Breast epithelium (tissue), 4 donors: Measurements from ENCODE around the gene TMIGD3. TPM values are rescaled to one million over a fixed set of nuclear protein-coding genes. Genes with fewer than 3 reads are reported as not detected.
"Not testable (repeated sequence)": the region's sequence is repeated elsewhere in the genome, so short reads cannot be mapped to it uniquely, and the experiment has no call there.

Experiments used
- DNase-seq, 2 donors: peaks; one replicate each; pipeline ENCODE4 v3.0.0-alpha.2; 2019; ENCODE audit warnings: low spot score in 2 of 2
- H3K27ac ChIP-seq, 2 donors: fragments of 200-600 bp; sonication (generic) in 1 of 2; one replicate each; pipeline ENCODE4 v1.5.1; 2016 to 2019; ENCODE audit warnings: mild to moderate bottlenecking in 1 of 2
- H3K27me3 ChIP-seq, 2 donors: fragments of 200-600 bp; sonication (generic) in 1 of 2; one replicate each; pipeline versions ENCODE4 v1.5.1 to v1.6.0; 2017 to 2019; ENCODE audit warnings: control low read depth in 1 of 2, mild to moderate bottlenecking in 1 of 2
- H3K36me3 ChIP-seq: fragments of 200-600 bp; one replicate; pipeline ENCODE4 v1.5.1; 2019
- H3K4me1 ChIP-seq, 2 donors: fragments of 200-600 bp; sonication (generic); one replicate each; pipeline ENCODE4 v1.5.1; 2016 to 2019; ENCODE audit warnings: control low read depth in 1 of 2
- H3K4me3 ChIP-seq, 3 donors: fragments of 200-600 bp; sonication (generic); 1 replicate in 2 of 3; 2 replicates in 1 of 3; pipeline ENCODE4 v1.5.1; 2016 to 2019; ENCODE audit warnings: mild to moderate bottlenecking in 3 of 3, moderate library complexity in 2 of 3
- H3K9me3 ChIP-seq, 2 donors: fragments of 200-600 bp; sonication (generic) in 1 of 2; one replicate each; pipeline ENCODE4 v1.5.1; 2016 to 2019; ENCODE audit warnings: control low read depth in 1 of 2
- POLR2A ChIP-seq: fragments of 450-650 bp; IDR thresholded peaks from one replicate; pipeline ENCODE4 v1.6.1; 2016; ENCODE audit warnings: antibody characterized with exemption, mild to moderate bottlenecking, moderate library complexity
- POLR2AphosphoS5 ChIP-seq, 3 donors: sonication (generic); formaldehyde crosslinking; IDR thresholded peaks; one replicate each; pipeline ENCODE4 v1.6.1; 2017; ENCODE audit warnings: antibody characterized with exemption in 3 of 3
- intact Hi-C: fragments of 100-400 bp; cut with DNase I; formaldehyde crosslinking; loops from one replicate; pipeline ENCODE4 v1.15.1; 2023; ENCODE audit warnings: low total_unique reads
- total RNA-seq, 3 donors: library from RNA; depleted of rRNA; stranded (reverse); fragments of >200 nt; gene quantifications; one replicate each; pipeline ENCODE4 v1.1.0, GENCODE V29; 2016
- TF ChIP-seq, protein P1 (sequence below), 3 donors: fragments of 450-650 bp; IDR thresholded peaks; one replicate each; pipeline ENCODE4 v1.5.1; 2016 to 2017; ENCODE audit warnings: antibody characterized with exemption in 3 of 3, mild to moderate bottlenecking in 3 of 3, moderate library complexity in 3 of 3

Gene TMIGD3
- 10 to 100 TPM in 1 of 3 donors, 1 to 10 TPM in 2; 5.9 to 14.6 (median 10.0) TPM for total RNA-seq

- H3K27ac ChIP-seq: peak within 1 kb of the TSS in 1 of 2 donors; percentile 25
- no peaks in the 10 kb centered on the region for H3K27me3 ChIP-seq
- no peaks in the 10 kb centered on the region for H3K9me3 ChIP-seq
- no peak for TF ChIP-seq POLR2AphosphoS5 (IDR thresholded peaks at IDR 0.05)
- no peak for TF ChIP-seq POLR2A
- TF ChIP-seq, protein P1, sequence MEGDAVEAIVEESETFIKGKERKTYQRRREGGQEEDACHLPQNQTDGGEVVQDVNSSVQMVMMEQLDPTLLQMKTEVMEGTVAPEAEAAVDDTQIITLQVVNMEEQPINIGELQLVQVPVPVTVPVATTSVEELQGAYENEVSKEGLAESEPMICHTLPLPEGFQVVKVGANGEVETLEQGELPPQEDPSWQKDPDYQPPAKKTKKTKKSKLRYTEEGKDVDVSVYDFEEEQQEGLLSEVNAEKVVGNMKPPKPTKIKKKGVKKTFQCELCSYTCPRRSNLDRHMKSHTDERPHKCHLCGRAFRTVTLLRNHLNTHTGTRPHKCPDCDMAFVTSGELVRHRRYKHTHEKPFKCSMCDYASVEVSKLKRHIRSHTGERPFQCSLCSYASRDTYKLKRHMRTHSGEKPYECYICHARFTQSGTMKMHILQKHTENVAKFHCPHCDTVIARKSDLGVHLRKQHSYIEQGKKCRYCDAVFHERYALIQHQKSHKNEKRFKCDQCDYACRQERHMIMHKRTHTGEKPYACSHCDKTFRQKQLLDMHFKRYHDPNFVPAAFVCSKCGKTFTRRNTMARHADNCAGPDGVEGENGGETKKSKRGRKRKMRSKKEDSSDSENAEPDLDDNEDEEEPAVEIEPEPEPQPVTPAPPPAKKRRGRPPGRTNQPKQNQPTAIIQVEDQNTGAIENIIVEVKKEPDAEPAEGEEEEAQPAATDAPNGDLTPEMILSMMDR (IDR thresholded peaks at IDR 0.05): no peak
- peaks cover 0 to 5% of the 10 kb centered on the region in 2 donors for H3K4me1 ChIP-seq
- DNase-seq: no peak
- H3K4me3 ChIP-seq: peak within 1 kb of the TSS in 2 of 3 donors; percentile 1 to 18
- intact Hi-C loops: no loop called here
- no peaks in the 10 kb centered on the region for H3K36me3 ChIP-seq
Measured at GRCh38 chr1:111503585-111504060, at the start of gene TMIGD3, which contains the start of gene ADORA3. TMIGD3 (minus strand) TSS chr1:111503633; CDS start chr1:111503354, 279 bp downstream. ADORA3 (minus strand) TSS chr1:111503633; CDS start chr1:111503354, 279 bp downstream.

GRCh38 chr1:111553196-111553595, 49.8 kb upstream of the TMIGD3 start:
- intact Hi-C loops: no loop called here
- DNase-seq: no peak
- TF ChIP-seq, protein P1 (IDR thresholded peaks at IDR 0.05): no peak
- TF ChIP-seq POLR2A: no peak
- TF ChIP-seq POLR2AphosphoS5 (IDR thresholded peaks at IDR 0.05): no peak
- H3K4me1 ChIP-seq: no peaks in the 10 kb centered on the region
- H3K27me3 ChIP-seq: no peaks in the 10 kb centered on the region
- no peak overlapping the region for H3K4me3 ChIP-seq
- no peaks in the 10 kb centered on the region for H3K9me3 ChIP-seq
- no peaks in the 10 kb centered on the region for H3K36me3 ChIP-seq
- no peak overlapping the region for H3K27ac ChIP-seq

- H3K27me3 ChIP-seq: no peaks in the 10 kb centered on the region
- H3K9me3 ChIP-seq: no peaks in the 10 kb centered on the region
- no peak for DNase-seq
- TF ChIP-seq, protein P1 (IDR thresholded peaks at IDR 0.05): no peak
- no peak for TF ChIP-seq POLR2AphosphoS5 (IDR thresholded peaks at IDR 0.05)
- TF ChIP-seq POLR2A: no peak
- H3K36me3 ChIP-seq: no peaks in the 10 kb centered on the region
- intact Hi-C loops: no loop called here
- no peaks in the 10 kb centered on the region for H3K4me1 ChIP-seq
- no peak overlapping the region for H3K27ac ChIP-seq
- no peak overlapping the region for H3K4me3 ChIP-seq
Measured at GRCh38 chr1:111552587-111552986, 49.2 kb upstream of the TMIGD3 start.

DNA sequence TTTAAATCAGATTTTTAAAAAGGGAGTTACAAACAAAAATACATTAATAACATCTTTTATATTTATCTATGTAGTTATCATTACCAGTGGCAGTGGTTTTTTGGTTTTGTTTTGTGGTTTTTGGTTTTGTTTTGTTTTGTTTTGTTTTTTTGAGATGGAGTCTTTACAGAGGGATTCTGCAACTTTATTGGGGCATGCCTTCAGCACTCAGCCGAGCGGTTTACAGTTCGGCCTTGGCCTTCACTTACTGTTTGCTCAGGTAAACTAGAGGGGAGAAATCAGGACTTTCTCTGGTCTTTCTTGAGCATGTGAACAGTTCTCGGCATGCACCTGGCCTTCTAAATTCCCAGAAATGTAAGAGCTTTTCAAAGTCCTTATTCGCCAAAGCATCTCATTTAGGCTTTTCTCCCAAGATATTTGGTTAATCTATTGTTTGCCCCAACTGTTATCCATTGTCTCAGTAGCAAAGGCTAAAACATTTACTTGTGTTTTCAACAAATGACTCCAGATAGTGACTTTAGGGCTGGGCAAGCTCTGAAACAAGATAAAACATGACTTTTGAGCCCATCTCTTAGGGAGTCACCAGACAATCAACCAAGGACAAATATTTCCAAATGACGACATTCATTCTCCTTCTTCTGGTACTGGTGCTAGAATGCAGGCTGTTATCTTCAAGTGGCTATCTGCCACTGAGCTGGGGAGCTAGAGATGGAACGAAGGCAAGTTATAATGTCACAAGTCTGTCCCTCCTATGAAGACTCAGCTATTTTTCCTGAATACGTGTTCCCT, 48.4 kb upstream of the TMIGD3 start:
- Histone ChIP-seq H3K4me3 (no peak overlapping the region), H3K36me3 (no peaks in the 10 kb centered on the region), H3K27me3 (no peaks in the 10 kb centered on the region), H3K4me1 (no peaks in the 10 kb centered on the region), H3K27ac (no peak overlapping the region), H3K9me3 (no peaks in the 10 kb centered on the region)
- intact Hi-C loops: no loop called here
- no peak for DNase-seq
- TF ChIP-seq POLR2A: no peak

GRCh38 chr1:111547786-111548185, 44.4 kb upstream of the TMIGD3 start:
- H3K9me3 ChIP-seq, H3K27me3 ChIP-seq, H3K4me1 ChIP-seq, intact Hi-C loops, H3K36me3 ChIP-seq, H3K4me3 ChIP-seq, H3K27ac ChIP-seq, DNase-seq: not testable (repeated sequence)

GRCh38 chr1:111542187-111542586, 38.8 kb upstream of the TMIGD3 start:
- Histone ChIP-seq H3K27ac (no peak overlapping the region), H3K4me3 (no peak overlapping the region), H3K9me3 (no peaks in the 10 kb centered on the region), H3K27me3 (no peaks in the 10 kb centered on the region), H3K36me3 (no peaks in the 10 kb centered on the region), H3K4me1 (no peaks in the 10 kb centered on the region)
- TF ChIP-seq, protein P1 (IDR thresholded peaks at IDR 0.05): no peak
- TF ChIP-seq POLR2AphosphoS5 (IDR thresholded peaks at IDR 0.05): no peak
- no peak for TF ChIP-seq POLR2A
- DNase-seq: no peak
- intact Hi-C loops: no loop called here
